Astrocyte (in vitro differentiated cells and primary cell): ENCODE results near the gene SEMA6A.

Experiments used
- EZH2 ChIP-seq: IDR thresholded peaks from 2 replicates; pipeline ENCODE4 v1.6.1; 2012; ENCODE audit warnings: mild to moderate bottlenecking, low read length, inconsistent platforms; ENCODE audit not compliant: insufficient read depth
- TF ChIP-seq, protein P1 (sequence below): IDR thresholded peaks from 2 replicates; pipeline ENCODE4 v1.5.1; 2011; ENCODE audit warnings: low read depth, mild to moderate bottlenecking, inconsistent platforms, low read length, moderate library complexity; ENCODE audit not compliant: insufficient read depth

DNA sequence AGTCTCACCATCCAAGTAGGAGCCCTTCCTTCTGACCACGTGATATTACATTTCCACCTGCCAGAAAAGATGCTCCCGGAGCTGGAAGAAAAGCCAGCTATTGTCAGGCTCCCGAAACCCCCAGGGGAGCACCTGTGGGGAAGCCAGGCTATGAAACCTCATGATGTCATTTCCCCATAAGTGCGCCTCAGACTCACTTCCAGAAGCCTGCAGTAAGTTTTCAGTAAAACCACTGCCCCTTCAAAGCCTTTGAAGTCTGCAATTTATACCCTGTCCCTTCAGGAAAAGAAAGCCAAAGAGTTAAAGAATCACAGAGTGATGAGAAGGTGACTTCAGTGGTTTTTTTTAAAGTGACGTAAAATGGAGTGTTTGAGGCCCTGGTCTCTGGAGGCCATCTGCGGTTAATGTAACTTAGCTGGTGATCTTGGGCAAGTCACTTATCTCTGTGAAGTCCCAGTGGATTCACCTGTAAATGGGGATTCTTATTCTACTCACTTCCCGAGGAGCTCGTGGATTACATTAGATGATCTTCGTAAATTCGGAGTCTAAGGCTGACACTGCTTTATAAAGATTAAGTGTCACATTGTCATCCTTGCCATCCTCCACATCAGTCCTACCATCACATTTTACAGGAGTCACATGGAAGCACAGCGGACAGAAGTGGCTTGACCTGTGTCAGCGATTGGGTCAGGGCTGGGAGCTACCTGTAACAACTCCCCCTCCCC lies 2.6 kb upstream of the SEMA6A start:
- TF ChIP-seq, protein P1, sequence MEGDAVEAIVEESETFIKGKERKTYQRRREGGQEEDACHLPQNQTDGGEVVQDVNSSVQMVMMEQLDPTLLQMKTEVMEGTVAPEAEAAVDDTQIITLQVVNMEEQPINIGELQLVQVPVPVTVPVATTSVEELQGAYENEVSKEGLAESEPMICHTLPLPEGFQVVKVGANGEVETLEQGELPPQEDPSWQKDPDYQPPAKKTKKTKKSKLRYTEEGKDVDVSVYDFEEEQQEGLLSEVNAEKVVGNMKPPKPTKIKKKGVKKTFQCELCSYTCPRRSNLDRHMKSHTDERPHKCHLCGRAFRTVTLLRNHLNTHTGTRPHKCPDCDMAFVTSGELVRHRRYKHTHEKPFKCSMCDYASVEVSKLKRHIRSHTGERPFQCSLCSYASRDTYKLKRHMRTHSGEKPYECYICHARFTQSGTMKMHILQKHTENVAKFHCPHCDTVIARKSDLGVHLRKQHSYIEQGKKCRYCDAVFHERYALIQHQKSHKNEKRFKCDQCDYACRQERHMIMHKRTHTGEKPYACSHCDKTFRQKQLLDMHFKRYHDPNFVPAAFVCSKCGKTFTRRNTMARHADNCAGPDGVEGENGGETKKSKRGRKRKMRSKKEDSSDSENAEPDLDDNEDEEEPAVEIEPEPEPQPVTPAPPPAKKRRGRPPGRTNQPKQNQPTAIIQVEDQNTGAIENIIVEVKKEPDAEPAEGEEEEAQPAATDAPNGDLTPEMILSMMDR, result no peak
- TF ChIP-seq EZH2, result no peak
